ENCODE data around the gene LRRC51.

LRRC51 gene

GRCh38 chr11:72120930-72121329 lies 40.3 kb downstream of the LRRC51 start:
- no peak for DNase-seq (ENCODE audit: low read depth)
- TF ChIP-seq CTCF (conservative IDR thresholded peaks at IDR 0.05; ENCODE audit: low read depth, low read length): no peak
- no peak overlapping the region for H3K4me3 ChIP-seq (ENCODE audit: low read length)

GRCh38 chr11:72122607-72123006 lies 42.0 kb downstream of the LRRC51 start:
- DNase-seq (ENCODE audit: low read depth): no peak
- H3K4me3 ChIP-seq (ENCODE audit: low read length): no peak overlapping the region
- TF ChIP-seq CTCF (conservative IDR thresholded peaks at IDR 0.05; ENCODE audit: low read depth, low read length): no peak

- no peak overlapping the region for H3K4me3 ChIP-seq (ENCODE audit: low read length)
- no peak for TF ChIP-seq CTCF (conservative IDR thresholded peaks at IDR 0.05; ENCODE audit: low read depth, low read length)
- DNase-seq (ENCODE audit: low read depth): no peak
Measured at GRCh38 chr11:72123117-72123653, 42.5 kb downstream of the LRRC51 start.

- TF ChIP-seq CTCF (conservative IDR thresholded peaks at IDR 0.05; ENCODE audit: low read depth, low read length): no peak
Measured at GRCh38 chr11:72124046-72124445, 43.4 kb downstream of the LRRC51 start.

GRCh38 chr11:72125956-72126355 lies 45.3 kb downstream of the LRRC51 start:
- no peak for TF ChIP-seq CTCF (conservative IDR thresholded peaks at IDR 0.05; ENCODE audit: low read depth, low read length)
- no peak overlapping the region for H3K4me3 ChIP-seq (ENCODE audit: low read length)

More at GRCh38 chr11:72124046-72124445, 43.4 kb downstream of the LRRC51 start:
- no peak overlapping the region for H3K4me3 ChIP-seq (ENCODE audit: low read length)
- DNase-seq (ENCODE audit: low read depth): no peak

GRCh38 chr11:72127923-72128322 lies 47.3 kb downstream of the LRRC51 start:
- no peak for DNase-seq (ENCODE audit: low read depth)
- no peak for TF ChIP-seq CTCF (conservative IDR thresholded peaks at IDR 0.05; ENCODE audit: low read depth, low read length)

More at GRCh38 chr11:72125956-72126355, 45.3 kb downstream of the LRRC51 start:
- no peak for DNase-seq (ENCODE audit: low read depth)

GRCh38 chr11:72129381-72129780 lies 48.7 kb downstream of the LRRC51 start:
- H3K4me3 ChIP-seq (ENCODE audit: low read length): no peak overlapping the region
- no peak for TF ChIP-seq CTCF (conservative IDR thresholded peaks at IDR 0.05; ENCODE audit: low read depth, low read length)
- DNase-seq (ENCODE audit: low read depth): no peak

More at GRCh38 chr11:72127923-72128322, 47.3 kb downstream of the LRRC51 start:
- H3K4me3 ChIP-seq (ENCODE audit: low read length): no peak overlapping the region

Data from retinal pigment epithelial cell (primary cell).